Activated T-helper 1 cell treated with anti-CD3 and anti-CD28 coated beads, Interleukin-12 subunit alpha, Interleukin-12 subunit beta, Interleukin-2, Interleukin-4 antibody, amounts not matched to agents 30 ng/mL and 10 ng/mL and 1 ng/mL, durations not matched to agents 14 hours and 24 hours and 36 hours (primary cell): ENCODE measurements around the gene CCDC149. TPM values are rescaled to one million over a fixed set of nuclear protein-coding genes. Genes with fewer than 3 reads are reported as not detected.

Experiments
- DNase-seq: peaks from one replicate; pipeline ENCODE4 v3.0.0; 2021; ENCODE audit warnings: low spot score
- H3K27ac Mint-ChIP-seq: one replicate; pipeline ENCODE4 v1.8.0; 2021; ENCODE audit warnings: mild to moderate bottlenecking, mixed read lengths
- H3K27me3 Mint-ChIP-seq: one replicate; pipeline ENCODE4 v1.8.0; 2022; ENCODE audit warnings: mild to moderate bottlenecking, moderate library complexity, mixed read lengths; ENCODE audit not compliant: insufficient read depth
- H3K36me3 Mint-ChIP-seq: one replicate; pipeline ENCODE4 v1.8.0; 2021; ENCODE audit warnings: low read depth, mixed read lengths
- H3K4me1 Mint-ChIP-seq: one replicate; pipeline ENCODE4 v1.8.0; 2021; ENCODE audit warnings: low read depth, mixed read lengths
- H3K4me3 Mint-ChIP-seq: one replicate; pipeline ENCODE4 v1.8.0; 2021; ENCODE audit warnings: mild to moderate bottlenecking, moderate library complexity, mixed read lengths
- H3K9me3 Mint-ChIP-seq: one replicate; pipeline ENCODE4 v1.8.0; 2021; ENCODE audit warnings: mixed read lengths
- intact Hi-C: fragments of 100-400 bp; cut with micrococcal nuclease; formaldehyde crosslinking; loops from one replicate; pipeline ENCODE4 v1.15.1; 2024
- total RNA-seq: library from RNA; stranded (reverse); gene quantifications from 2 replicates; pipeline ENCODE4 v1.2.3, GENCODE V29; 2022

CCDC149 gene
- total RNA-seq, 1 donor from 2014 or later = not detected

DNA sequence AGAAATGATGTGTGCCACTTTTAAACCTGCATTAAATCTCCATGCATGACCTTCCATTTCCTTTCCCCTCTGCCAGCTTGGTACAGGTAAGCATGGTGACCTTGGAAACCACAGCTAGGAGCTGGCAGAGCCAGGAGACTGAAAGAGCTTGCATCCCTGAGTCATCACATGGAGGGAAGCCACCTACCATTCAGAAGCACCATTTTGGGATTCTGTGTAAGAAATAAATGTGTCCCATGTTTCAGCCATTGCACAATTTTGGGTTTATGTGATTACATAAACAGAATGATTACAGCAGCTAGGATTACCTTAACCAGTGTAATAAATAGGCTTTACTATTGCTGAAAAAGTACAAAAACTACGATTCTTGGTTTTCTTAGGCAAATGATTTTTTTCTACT lies 17.3 kb upstream of the CCDC149 start:
- no peaks in the 10 kb centered on the region for H3K4me1 Mint-ChIP-seq
- H3K27ac Mint-ChIP-seq = no peak overlapping the region
- H3K36me3 Mint-ChIP-seq = no peaks in the 10 kb centered on the region
- intact Hi-C loops = no loop called here
- DNase-seq = no peak
- no peak overlapping the region for H3K4me3 Mint-ChIP-seq
- H3K9me3 Mint-ChIP-seq = peaks cover 16% of the 10 kb centered on the region
- H3K27me3 Mint-ChIP-seq = no peaks in the 10 kb centered on the region

DNA sequence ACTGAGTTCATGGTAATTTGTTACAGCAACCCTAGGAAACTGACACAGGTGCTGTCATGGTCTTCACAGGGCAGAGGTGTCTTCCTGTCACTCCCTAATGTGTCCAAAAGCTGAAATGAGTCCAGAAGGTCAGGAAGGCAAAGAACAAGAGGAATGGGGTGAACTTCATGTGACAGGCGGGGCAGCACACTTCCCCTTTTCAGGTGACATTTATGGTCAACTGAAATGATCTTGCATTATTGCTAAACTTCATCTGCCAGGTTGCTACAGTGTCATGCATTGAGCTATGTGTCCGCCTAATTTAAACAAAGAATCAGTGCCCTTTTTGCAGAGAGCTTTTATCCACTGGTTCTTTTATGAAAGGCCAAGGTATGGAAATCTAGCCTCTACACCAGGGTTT lies 15.9 kb upstream of the CCDC149 start:
- intact Hi-C loops = no loop called here

DNA sequence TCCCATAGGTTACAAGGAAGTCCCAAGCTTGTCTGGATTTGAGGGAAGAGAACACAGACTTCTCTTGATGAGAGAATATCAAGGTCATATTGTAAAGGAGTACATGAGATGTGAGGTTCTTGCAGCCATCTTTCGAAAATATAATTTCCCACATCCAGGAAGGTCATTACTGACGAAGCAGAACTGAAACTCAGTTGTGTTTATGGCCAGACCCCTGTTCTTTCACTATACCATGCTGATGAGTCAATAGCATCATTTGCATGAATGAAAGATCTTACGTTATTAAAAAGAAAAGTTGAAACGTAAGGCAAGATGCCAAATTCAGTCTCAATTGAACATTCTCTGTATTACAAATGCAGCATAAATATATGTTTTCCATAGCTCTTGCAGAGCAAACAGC lies 14.2 kb upstream of the CCDC149 start:
- Mint-ChIP-seq H3K9me3 (peaks cover 3% of the 10 kb centered on the region), H3K27me3 (peaks cover 2% of the 10 kb centered on the region), H3K27ac (no peak overlapping the region), H3K36me3 (no peaks in the 10 kb centered on the region), H3K4me3 (no peak overlapping the region), H3K4me1 (no peaks in the 10 kb centered on the region)
- intact Hi-C loops = no loop called here
- DNase-seq = no peak

More for the DNA sequence above, 15.9 kb upstream of the CCDC149 start:
- Mint-ChIP-seq H3K27me3 (no peaks in the 10 kb centered on the region), H3K9me3 (peaks cover 6% of the 10 kb centered on the region), H3K27ac (no peak overlapping the region), H3K4me1 (no peaks in the 10 kb centered on the region), H3K4me3 (no peak overlapping the region), H3K36me3 (no peaks in the 10 kb centered on the region)
- no peak for DNase-seq

DNA sequence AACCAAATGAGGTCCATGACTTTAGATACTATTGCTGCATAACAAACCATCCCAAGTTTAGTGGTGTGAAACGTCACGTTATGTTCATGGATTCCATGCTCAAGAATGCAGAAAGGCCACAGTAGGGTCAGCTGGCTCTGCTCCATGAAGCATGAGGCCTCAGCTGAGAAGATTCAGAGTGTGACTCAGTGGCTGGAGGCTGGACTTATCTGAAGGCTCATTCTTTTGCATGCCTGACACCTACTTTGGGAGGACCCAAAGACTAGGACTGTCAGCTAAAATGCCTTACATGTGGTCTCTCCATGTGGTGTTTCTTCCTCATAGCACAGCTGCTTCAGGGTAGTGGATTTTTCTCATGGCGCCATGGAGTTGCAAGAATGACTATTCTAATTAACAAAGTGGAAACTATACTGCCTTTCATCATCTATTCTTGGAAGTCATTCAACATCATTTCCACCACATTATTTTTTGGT lies 11.5 kb upstream of the CCDC149 start:
- peaks cover 3% of the 10 kb centered on the region for H3K27me3 Mint-ChIP-seq
- no peak for DNase-seq
- no peaks in the 10 kb centered on the region for H3K4me1 Mint-ChIP-seq
- H3K4me3 Mint-ChIP-seq = no peak overlapping the region
- intact Hi-C loops = no loop called here
- H3K36me3 Mint-ChIP-seq = no peaks in the 10 kb centered on the region
- H3K27ac Mint-ChIP-seq = no peak overlapping the region
- peaks cover 10% of the 10 kb centered on the region for H3K9me3 Mint-ChIP-seq

DNA sequence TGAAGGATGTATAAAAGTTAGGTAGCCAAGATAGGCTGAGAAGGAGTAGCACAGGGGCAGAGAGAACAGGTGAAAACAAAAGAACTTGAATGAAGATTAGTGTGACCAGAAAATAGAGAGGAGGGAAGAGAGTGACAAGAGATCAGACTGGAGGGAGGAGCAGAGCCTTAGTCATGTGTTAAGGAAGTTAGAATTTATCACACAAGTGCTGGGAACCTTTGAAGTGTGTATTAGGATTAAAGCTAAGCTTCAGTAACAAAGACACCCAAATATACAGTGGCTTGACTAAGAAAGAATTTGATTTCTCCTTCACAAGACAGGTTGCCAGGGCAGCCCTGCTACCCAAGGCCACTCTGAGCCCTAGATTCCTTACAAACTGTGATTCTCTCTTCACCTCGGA lies 10.7 kb upstream of the CCDC149 start:
- intact Hi-C loops = no loop called here
- Mint-ChIP-seq H3K27ac (no peak overlapping the region), H3K36me3 (no peaks in the 10 kb centered on the region), H3K9me3 (peaks cover 11% of the 10 kb centered on the region), H3K4me1 (no peaks in the 10 kb centered on the region), H3K27me3 (peaks cover 4% of the 10 kb centered on the region), H3K4me3 (no peak overlapping the region)
- DNase-seq = no peak

DNA sequence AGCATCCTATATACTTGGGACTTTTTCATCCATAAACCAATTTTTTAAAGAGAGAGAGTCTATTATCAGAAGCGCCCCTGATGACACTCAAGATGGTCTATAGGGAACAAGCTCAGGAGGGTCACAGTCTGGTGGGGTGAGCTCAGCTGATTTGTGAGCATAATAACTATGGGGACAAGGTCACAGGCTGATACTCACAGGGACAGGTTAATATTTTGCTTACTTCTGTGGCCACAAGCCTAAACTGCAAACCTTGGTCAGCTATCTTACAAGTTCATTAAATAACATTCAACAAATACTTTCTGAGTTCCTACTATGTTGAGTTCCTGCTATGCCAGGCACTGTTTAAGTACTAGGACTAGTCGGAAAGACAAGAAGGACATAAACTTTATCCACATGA lies 10.2 kb upstream of the CCDC149 start:
- no peak for DNase-seq
- Mint-ChIP-seq H3K36me3 (no peaks in the 10 kb centered on the region), H3K4me3 (no peak overlapping the region), H3K27ac (no peak overlapping the region), H3K9me3 (peaks cover 11% of the 10 kb centered on the region), H3K4me1 (no peaks in the 10 kb centered on the region), H3K27me3 (peaks cover 4% of the 10 kb centered on the region)
- intact Hi-C loops = no loop called here

DNA sequence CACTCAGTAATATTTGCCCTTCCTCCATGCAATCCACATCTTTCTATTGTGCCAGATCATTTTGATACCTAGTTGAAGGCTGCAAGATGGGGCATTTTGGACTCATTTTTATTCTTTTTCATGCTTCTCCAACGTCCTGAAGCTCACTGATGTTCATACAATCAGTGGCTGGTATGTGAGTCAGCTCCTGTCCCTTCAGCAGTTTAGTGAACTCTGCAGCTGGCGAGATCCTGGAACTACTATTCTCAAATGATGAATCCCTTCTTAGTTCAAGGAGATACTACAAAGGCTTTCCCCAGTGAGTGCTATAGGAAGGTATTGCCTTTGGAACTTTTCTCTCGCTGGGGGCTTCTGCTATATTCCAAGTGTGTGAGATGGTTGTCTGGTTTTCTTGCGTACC lies 9.6 kb upstream of the CCDC149 start:
- Mint-ChIP-seq H3K4me3 (no peak overlapping the region), H3K27me3 (peaks cover 4% of the 10 kb centered on the region), H3K4me1 (no peaks in the 10 kb centered on the region), H3K36me3 (no peaks in the 10 kb centered on the region), H3K9me3 (peaks cover 11% of the 10 kb centered on the region), H3K27ac (no peak overlapping the region)
- DNase-seq = no peak
- intact Hi-C loops = no loop called here

DNA sequence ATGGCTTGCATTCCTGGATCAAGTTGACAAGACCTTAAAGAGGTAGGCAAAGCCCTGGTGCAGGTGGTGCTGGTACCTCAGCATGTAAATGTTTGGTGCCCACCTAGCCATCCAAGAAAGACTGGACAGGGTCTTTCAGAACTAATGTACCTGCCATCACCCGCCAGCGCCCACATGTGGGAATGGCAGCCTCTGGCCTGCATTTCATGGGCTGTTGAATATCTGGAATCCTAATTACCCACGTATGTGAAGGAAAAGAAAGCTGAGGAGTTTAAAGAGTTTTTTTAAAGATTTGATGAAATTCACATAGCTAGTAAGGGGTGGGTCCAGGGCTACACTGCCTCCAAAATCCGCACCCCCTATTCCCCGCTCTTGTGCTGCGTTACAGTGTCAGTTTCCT lies 8.6 kb upstream of the CCDC149 start:
- H3K27ac Mint-ChIP-seq = no peak overlapping the region
- H3K4me3 Mint-ChIP-seq = no peak overlapping the region
- DNase-seq = no peak
- H3K9me3 Mint-ChIP-seq = peaks cover 11% of the 10 kb centered on the region
- H3K36me3 Mint-ChIP-seq = no peaks in the 10 kb centered on the region
- intact Hi-C loops = no loop called here
- H3K4me1 Mint-ChIP-seq = no peaks in the 10 kb centered on the region
- peaks cover 4% of the 10 kb centered on the region for H3K27me3 Mint-ChIP-seq

DNA sequence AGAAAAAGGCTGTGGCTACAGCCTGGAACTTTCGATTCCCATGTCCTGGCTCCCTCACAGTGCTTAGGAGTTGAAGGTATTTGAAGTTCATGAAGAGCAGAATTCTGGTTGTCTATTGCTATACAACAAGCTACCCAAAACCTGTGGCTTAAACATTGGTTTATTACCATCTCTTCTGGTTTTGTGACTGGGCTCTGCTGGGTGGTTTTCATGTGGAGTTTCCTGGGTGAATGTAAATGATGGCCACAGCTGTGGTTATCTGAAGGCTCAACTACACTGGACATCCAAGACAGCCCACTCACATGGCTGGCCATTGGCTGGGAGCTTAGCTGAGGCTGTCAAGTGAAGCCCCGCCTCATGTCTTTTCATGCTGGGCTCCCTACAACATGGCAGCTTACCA lies 7.2 kb upstream of the CCDC149 start:
- Mint-ChIP-seq H3K4me1 (no peaks in the 10 kb centered on the region), H3K36me3 (no peaks in the 10 kb centered on the region), H3K4me3 (no peak overlapping the region), H3K9me3 (peaks cover 11% of the 10 kb centered on the region), H3K27ac (no peak overlapping the region), H3K27me3 (peaks cover 7% of the 10 kb centered on the region)
- no peak for DNase-seq
- intact Hi-C loops = no loop called here

DNA sequence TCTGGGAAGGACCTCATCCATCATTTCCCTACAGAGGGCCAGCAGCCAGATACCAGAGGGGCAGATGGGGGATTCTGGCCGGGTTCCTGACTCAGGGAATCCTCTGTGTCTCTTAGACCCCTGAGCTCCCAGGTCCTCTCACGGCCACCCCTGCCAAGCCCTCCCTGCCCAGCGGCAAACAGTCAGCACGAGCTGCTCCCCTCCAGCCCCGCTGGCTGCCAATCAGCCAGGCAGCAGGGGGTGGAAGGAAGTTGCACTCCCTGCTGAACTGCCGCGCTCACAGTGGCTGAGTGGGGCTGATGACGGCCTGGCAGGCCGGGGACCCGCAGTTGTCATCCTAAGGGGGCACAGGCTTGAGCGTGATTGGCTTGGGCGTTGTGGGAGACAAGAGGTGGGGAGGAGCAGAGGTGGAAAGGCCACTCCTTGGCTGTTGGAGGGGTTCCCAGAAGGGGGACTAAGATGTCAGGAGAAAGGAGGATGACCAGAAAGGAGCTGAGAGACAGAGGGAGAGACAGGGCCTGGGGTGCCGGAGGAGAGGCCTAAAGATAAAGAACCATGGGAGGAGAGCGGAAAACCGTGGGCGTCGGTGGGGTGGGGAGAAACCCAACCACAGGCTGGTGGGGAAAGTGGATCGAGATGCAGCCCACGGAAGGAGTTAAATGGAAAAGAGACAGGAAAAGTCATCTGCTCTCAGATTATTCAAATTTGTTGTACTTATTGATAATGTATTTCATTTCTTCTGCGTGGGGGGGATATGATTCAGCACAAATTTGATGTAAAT lies 4.4 kb upstream of the CCDC149 start:
- DNase-seq = no peak
- Mint-ChIP-seq H3K4me1 (no peaks in the 10 kb centered on the region), H3K36me3 (peaks cover 2% of the 10 kb centered on the region), H3K27me3 (peaks cover 15% of the 10 kb centered on the region), H3K9me3 (peaks cover 9% of the 10 kb centered on the region), H3K27ac (no peak overlapping the region), H3K4me3 (no peak overlapping the region)
- intact Hi-C loops = no loop called here

DNA sequence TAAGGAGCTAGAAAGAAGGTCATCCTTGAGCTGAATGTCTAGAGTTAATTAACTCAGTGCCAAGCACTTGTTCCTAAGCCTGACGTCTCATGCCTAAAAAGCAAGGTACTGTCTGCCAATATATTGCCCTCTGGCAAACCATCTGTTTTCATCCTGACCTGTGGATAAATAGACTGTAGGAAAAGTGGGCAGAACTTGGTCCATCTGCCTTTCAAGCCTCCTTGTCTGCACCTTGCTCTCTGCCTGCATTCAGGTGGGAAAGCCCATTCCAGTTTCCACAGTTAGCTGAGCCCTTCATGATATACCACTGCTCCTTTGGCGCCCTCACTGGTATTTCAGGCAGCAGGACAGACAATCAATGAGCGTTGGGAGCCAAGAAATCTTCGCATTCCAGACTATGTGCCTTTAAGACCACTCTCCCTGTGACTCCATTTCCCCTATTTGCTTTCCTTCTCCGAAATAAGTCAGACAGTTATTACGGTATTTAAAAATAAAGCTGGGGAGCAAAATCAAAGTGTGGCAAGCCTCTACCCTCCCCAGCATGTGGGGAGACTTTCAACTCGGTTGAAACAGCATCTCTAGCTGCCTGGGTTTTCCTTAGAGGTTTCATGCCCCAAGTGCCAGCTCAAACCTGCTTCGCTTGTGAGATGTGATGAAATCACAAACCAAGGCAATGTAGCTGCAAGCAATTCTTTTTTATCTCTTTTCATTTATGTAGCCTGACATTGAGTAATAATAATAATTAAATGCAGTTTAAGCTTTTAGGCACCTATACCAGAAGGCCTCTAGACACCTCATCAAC lies 2.5 kb upstream of the CCDC149 start:
- peaks cover 2% of the 10 kb centered on the region for H3K36me3 Mint-ChIP-seq
- peaks cover 9% of the 10 kb centered on the region for H3K9me3 Mint-ChIP-seq
- H3K4me3 Mint-ChIP-seq = no peak overlapping the region
- H3K27me3 Mint-ChIP-seq = peaks cover 26% of the 10 kb centered on the region
- no peak overlapping the region for H3K27ac Mint-ChIP-seq
- DNase-seq = no peak
- H3K4me1 Mint-ChIP-seq = no peaks in the 10 kb centered on the region
- intact Hi-C loops = no loop called here

DNA sequence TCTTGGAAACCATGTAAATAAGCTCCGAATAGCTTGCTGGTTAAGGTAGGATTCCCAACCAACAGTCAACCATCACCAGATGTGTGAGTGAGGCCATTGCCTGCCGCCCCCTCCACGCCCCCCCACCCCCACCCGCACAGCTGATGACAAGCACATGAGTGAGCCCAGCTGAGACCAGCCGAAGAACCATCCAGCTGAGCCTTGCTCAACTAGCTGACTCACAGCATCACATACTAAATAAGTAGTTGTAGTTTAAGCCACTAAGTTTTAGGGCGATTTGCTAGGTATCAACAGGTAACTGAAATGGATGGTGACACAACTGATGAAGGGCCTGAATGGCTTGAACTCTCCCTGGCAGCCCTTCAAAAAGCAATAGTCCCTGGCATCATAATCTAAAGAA lies 1.6 kb upstream of the CCDC149 start:
- Mint-ChIP-seq H3K9me3 (peaks cover 11% of the 10 kb centered on the region), H3K4me3 (no peak overlapping the region), H3K27ac (no peak overlapping the region), H3K36me3 (peaks cover 2% of the 10 kb centered on the region), H3K27me3 (peaks cover 26% of the 10 kb centered on the region), H3K4me1 (no peaks in the 10 kb centered on the region)
- no peak for DNase-seq
- intact Hi-C loops = no loop called here

DNA sequence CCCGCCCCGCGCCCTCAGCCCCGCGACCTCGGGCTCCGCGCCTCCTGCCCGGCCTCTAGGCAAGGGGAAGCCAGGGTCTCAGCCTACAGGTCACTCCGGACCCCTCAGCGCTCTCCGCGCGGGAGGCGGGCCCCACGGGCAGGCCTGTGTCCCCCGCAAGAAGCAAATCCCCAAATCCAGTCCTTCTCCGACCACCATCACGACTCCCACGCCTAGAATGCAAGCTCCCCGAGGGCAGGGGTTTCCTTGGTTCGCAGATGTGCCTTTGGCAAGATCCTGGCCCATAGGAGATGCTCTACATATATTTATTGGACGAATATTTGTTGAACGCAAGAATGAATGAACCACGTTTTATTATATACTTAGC lies 260 bp upstream of the CCDC149 start:
- DNase-seq = no peak
- H3K27me3 Mint-ChIP-seq = peaks cover 24% of the 10 kb centered on the region
- peak overlapping the region; percentile 68 for H3K4me3 Mint-ChIP-seq
- peaks cover 8% of the 10 kb centered on the region for H3K9me3 Mint-ChIP-seq
- intact Hi-C loops = no loop called here
- peaks cover 2% of the 10 kb centered on the region for H3K36me3 Mint-ChIP-seq
- H3K4me1 Mint-ChIP-seq = no peaks in the 10 kb centered on the region
- H3K27ac Mint-ChIP-seq = no peak overlapping the region
